HEK293 (cell line): Measurements from ENCODE around the gene PIP5K1B.

Experiments used
- CTCF ChIP-seq: fragments of 450-650 bp; formaldehyde crosslinking; IDR thresholded peaks from 2 replicates; pipeline ENCODE4 v1.5.1; 2016; ENCODE audit warnings: missing biosample characterization, missing genetic modification characterization
- TSHZ1 ChIP-seq: fragments of 450-650 bp; formaldehyde crosslinking; IDR thresholded peaks from 2 replicates; pipeline ENCODE4 v1.5.1; 2016; ENCODE audit warnings: missing biosample characterization, missing genetic modification characterization, borderline replicate concordance
- ZNF24 ChIP-seq: fragments of 450-650 bp; formaldehyde crosslinking; IDR thresholded peaks from 2 replicates; pipeline ENCODE4 v1.5.1; 2016; ENCODE audit warnings: missing biosample characterization, missing genetic modification characterization
- ZNF280D ChIP-seq: fragments of 450-650 bp; formaldehyde crosslinking; IDR thresholded peaks from 2 replicates; pipeline ENCODE4 v1.5.1; 2016; ENCODE audit warnings: missing biosample characterization, missing genetic modification characterization
- ZNF302 ChIP-seq: fragments of 450-650 bp; formaldehyde crosslinking; IDR thresholded peaks from 2 replicates; pipeline ENCODE4 v1.5.1; 2016; ENCODE audit warnings: missing biosample characterization, missing genetic modification characterization, low read depth
- ZNF433 ChIP-seq: fragments of 450-650 bp; formaldehyde crosslinking; IDR thresholded peaks from 2 replicates; pipeline ENCODE4 v1.5.1; 2016; ENCODE audit warnings: missing biosample characterization, missing genetic modification characterization, low read depth
- ZNF561 ChIP-seq: fragments of 450-650 bp; IDR thresholded peaks from 2 replicates; pipeline ENCODE4 v1.5.1; 2018; ENCODE audit warnings: missing biosample characterization, missing genetic modification characterization, borderline replicate concordance
- ZNF654 ChIP-seq: fragments of 450-650 bp; formaldehyde crosslinking; IDR thresholded peaks from 2 replicates; pipeline ENCODE4 v1.5.1; 2016; ENCODE audit warnings: low read depth, missing biosample characterization, missing genetic modification characterization
- ZNF670 ChIP-seq: fragments of 450-650 bp; formaldehyde crosslinking; IDR thresholded peaks from 2 replicates; pipeline ENCODE4 v1.5.1; 2016; ENCODE audit warnings: missing biosample characterization, missing genetic modification characterization, low read depth

- no peak for TF ChIP-seq ZNF561 (tag by site-specific recombination)
- TF ChIP-seq CTCF = no peak
- no peak for TF ChIP-seq ZNF433
- TF ChIP-seq ZNF670 (tag by site-specific recombination) = no peak
- TF ChIP-seq ZNF302 (tag by site-specific recombination) = no peak
- no peak for TF ChIP-seq TSHZ1 (tag by site-specific recombination)
- no peak for TF ChIP-seq ZNF280D (tag by site-specific recombination)
- no peak for TF ChIP-seq ZNF654 (tag by site-specific recombination)
- no peak for TF ChIP-seq ZNF24
These were observed 259.1 kb downstream of the PIP5K1B start for GRCh38 chr9:68964102-68964541.
